ENCODE results near the gene SLC25A42. TPM values are rescaled to one million over a fixed set of nuclear protein-coding genes. Genes with fewer than 3 reads are reported as not detected.

The SLC25A42 gene
- total RNA-seq, 1 donor from 2014 or later, result 6.6 TPM

DNA sequence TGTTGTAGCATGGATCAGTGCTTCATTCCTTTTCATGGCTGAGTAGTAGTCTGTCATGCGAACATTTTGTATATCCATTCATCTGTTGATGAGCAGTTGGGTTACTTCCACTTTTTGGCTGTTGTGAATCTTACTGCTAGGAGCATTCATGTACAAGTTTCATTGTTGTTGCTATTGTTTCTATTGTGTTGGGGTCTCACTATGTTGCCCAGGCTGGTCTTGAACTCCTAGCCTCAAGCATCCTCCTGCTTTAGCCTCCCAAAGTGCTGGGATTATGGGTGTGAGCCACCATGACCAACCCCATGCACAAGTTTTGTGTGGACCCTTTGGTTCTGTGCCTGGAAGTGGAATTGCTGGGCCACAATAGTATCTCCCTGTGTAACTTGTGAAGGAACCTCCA lies 15.8 kb downstream of the SLC25A42 start:
- H3K36me3 ChIP-seq, result no peaks in the 10 kb centered on the region
- H3K4me1 ChIP-seq, result peaks cover 6% of the 10 kb centered on the region
- no peaks in the 10 kb centered on the region for H3K27me3 ChIP-seq
- DNase-seq (ENCODE audit: extremely low spot score in 2 of 2), result no peak
- H3K4me3 ChIP-seq, result no peak overlapping the region
- TF ChIP-seq POLR2AphosphoS5 (IDR thresholded peaks at IDR 0.05; ENCODE audit: insufficient read depth in 1 of 2, low read depth in 1 of 2) (no peak), POLR2A (IDR thresholded peaks at IDR 0.05) (no peak)
- intact Hi-C loops (cut with DNase I), result no loop called here
- no peak overlapping the region for H3K27ac ChIP-seq
- H3K9me3 ChIP-seq, result no peaks in the 10 kb centered on the region

DNA sequence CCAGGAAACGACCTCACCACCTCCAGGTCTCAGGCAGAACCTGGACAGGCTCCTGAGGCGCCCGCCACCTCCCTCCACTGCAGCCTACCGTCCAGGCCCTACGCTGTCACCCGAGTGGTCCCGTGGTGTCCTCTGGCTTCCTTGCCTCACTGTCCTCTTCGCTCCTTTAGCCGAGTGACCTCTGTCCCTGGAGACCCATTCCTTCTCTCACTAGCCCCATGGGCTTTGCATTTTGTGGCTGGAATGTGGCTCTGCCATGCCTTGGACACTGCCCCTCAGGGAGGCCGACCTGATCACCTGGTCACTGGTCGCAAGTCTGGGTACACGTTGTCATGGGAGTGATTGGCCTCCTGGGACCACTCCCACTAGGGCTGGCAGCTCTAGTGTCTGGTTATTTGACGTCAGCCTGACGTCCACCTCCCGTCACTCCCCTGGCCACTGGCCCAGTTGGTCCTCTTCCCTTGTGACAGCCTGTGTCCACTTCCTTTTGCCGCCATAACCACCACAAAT lies 17.9 kb downstream of the SLC25A42 start:
- H3K4me3 ChIP-seq, result no peak overlapping the region
- no peaks in the 10 kb centered on the region for H3K27me3 ChIP-seq
- DNase-seq (ENCODE audit: extremely low spot score in 2 of 2), result no peak
- H3K4me1 ChIP-seq, result peaks cover 6% of the 10 kb centered on the region
- H3K27ac ChIP-seq, result no peak overlapping the region
- intact Hi-C loops (cut with DNase I), result no loop called here
- TF ChIP-seq POLR2AphosphoS5 (IDR thresholded peaks at IDR 0.05; ENCODE audit: insufficient read depth in 1 of 2, low read depth in 1 of 2) (peak in 1 of 2 donors; percentile 65), POLR2A (IDR thresholded peaks at IDR 0.05) (no peak)
- TF ChIP-seq, protein P1, sequence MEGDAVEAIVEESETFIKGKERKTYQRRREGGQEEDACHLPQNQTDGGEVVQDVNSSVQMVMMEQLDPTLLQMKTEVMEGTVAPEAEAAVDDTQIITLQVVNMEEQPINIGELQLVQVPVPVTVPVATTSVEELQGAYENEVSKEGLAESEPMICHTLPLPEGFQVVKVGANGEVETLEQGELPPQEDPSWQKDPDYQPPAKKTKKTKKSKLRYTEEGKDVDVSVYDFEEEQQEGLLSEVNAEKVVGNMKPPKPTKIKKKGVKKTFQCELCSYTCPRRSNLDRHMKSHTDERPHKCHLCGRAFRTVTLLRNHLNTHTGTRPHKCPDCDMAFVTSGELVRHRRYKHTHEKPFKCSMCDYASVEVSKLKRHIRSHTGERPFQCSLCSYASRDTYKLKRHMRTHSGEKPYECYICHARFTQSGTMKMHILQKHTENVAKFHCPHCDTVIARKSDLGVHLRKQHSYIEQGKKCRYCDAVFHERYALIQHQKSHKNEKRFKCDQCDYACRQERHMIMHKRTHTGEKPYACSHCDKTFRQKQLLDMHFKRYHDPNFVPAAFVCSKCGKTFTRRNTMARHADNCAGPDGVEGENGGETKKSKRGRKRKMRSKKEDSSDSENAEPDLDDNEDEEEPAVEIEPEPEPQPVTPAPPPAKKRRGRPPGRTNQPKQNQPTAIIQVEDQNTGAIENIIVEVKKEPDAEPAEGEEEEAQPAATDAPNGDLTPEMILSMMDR (IDR thresholded peaks at IDR 0.05), result no peak
- no peaks in the 10 kb centered on the region for H3K9me3 ChIP-seq
- no peaks in the 10 kb centered on the region for H3K36me3 ChIP-seq

DNA sequence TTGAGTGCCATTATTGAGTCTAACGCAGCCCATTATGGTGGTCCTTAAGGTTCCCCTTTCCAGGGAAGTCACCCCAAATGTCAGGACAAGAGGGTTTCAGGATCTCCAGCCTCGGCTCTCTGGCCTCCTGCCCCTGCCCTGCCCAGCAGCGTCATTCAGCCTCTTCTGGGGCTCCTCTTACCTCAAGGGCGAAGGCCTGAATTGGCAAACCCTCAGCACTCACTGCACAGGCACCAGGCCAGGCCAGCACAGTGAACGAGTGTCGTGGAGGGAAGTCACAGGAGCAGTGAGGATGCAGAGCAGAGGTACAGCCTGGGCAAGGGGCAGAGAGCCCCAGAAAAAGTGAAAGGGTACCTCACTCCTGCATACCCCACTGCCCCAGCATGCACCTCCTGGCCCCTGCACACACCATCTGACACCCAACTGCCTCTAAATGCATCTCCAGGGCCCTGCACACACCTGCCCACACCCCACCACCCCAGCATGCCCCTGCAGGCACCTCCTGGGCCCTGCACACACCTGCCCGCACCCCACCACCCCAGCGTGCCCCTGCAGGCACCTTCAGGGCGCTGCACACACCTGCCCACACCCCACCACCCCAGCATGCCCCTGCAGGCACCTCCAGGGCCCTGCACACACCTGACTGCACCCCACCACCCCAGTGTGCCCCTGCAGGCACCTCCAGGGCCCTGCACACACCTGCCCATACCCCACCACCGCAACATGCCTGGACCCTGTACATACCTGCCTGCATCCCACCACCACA lies 19.8 kb downstream of the SLC25A42 start:
- intact Hi-C loops (cut with DNase I), result no loop called here
- Histone ChIP-seq H3K9me3 (no peaks in the 10 kb centered on the region), H3K27me3 (no peaks in the 10 kb centered on the region), H3K36me3 (no peaks in the 10 kb centered on the region), H3K4me1 (peaks cover 6% of the 10 kb centered on the region), H3K4me3 (no peak overlapping the region), H3K27ac (no peak overlapping the region)
- TF ChIP-seq POLR2AphosphoS5 (IDR thresholded peaks at IDR 0.05; ENCODE audit: insufficient read depth in 1 of 2, low read depth in 1 of 2), result no peak
- no peak for TF ChIP-seq POLR2A (IDR thresholded peaks at IDR 0.05)
- TF ChIP-seq, protein P1 (IDR thresholded peaks at IDR 0.05), result no peak
- DNase-seq (ENCODE audit: extremely low spot score in 2 of 2), result no peak

DNA sequence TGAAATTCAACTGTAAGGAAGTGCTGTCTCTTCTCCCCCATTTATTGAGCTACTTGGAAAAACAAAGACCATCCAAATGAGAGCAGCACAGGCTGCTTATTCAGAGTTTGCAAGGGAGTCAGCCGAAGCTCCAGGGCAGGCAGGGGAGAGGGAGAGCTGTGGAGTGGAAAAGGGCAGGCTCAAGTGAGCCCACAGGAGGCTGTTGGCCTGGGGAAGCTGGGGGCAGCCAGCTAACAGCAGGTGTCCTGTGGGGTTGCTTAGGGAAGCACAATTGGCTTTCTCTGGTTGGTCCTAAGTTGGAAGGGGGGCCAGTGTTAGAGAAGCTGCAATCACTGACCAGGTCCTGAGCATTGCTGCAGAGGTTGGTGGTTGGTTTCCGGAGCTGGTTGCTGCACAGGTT lies 23.9 kb downstream of the SLC25A42 start:
- no peak for DNase-seq (ENCODE audit: extremely low spot score in 2 of 2)
- intact Hi-C loops (cut with DNase I), result no loop called here
- no peaks in the 10 kb centered on the region for H3K27me3 ChIP-seq
- H3K4me3 ChIP-seq, result no peak overlapping the region
- H3K27ac ChIP-seq, result no peak overlapping the region
- H3K9me3 ChIP-seq, result no peaks in the 10 kb centered on the region
- no peak for TF ChIP-seq POLR2A (IDR thresholded peaks at IDR 0.05)
- TF ChIP-seq, protein P1 (IDR thresholded peaks at IDR 0.05), result no peak
- peaks cover 6% of the 10 kb centered on the region for H3K4me1 ChIP-seq
- H3K36me3 ChIP-seq, result no peaks in the 10 kb centered on the region

DNA sequence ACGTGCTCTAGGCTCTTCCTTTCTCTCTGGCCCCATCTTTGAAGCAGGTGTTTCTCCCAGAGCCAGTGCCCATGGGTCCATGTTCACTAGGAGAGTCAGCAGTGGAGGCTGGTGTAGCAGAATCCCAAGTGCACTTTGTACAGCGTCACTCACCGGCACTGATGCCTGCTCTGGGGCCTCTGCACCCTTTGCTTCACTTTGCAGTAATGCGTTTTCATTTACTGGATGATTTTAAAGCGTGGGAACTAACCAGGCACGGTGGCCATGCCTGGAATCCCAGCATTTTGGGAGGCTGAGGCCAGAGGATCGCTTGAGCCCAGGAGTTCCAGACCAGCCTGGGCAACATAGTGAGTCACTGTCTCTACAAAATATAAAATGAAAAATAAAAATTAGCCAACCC lies 30.7 kb downstream of the SLC25A42 start:
- no peak overlapping the region for H3K4me3 ChIP-seq
- no peaks in the 10 kb centered on the region for H3K9me3 ChIP-seq
- TF ChIP-seq POLR2A (IDR thresholded peaks at IDR 0.05), result no peak
- TF ChIP-seq POLR2AphosphoS5 (IDR thresholded peaks at IDR 0.05; ENCODE audit: insufficient read depth in 1 of 2, low read depth in 1 of 2), result no peak
- TF ChIP-seq, protein P1 (IDR thresholded peaks at IDR 0.05), result no peak
- no peaks in the 10 kb centered on the region for H3K36me3 ChIP-seq
- no peaks in the 10 kb centered on the region for H3K4me1 ChIP-seq
- DNase-seq (ENCODE audit: extremely low spot score in 2 of 2), result no peak
- intact Hi-C loops (cut with DNase I), result no loop called here
- no peak overlapping the region for H3K27ac ChIP-seq
- H3K27me3 ChIP-seq, result no peaks in the 10 kb centered on the region
